ENCODE measurements around the gene SF3B2.

GRCh38 chr11:66081505-66081904 is 29.3 kb downstream of the SF3B2 start:
- TF ChIP-seq EZH2phosphoT487 (IDR thresholded peaks at IDR 0.05; ENCODE audit: low read depth, severe bottlenecking, unreplicated experiment) = no peak
- no peak for TF ChIP-seq EZH2 (IDR thresholded peaks at IDR 0.05; ENCODE audit: borderline replicate concordance)
- TF ChIP-seq CTCF (IDR thresholded peaks at IDR 0.05; ENCODE audit: poor library complexity) = no peak
